NCI-H2227 (cell line): Measurements from ENCODE around the gene ANKRD12.

ENCODE experiments used
- DNase-seq: peaks from one replicate; lab custom pipeline; 2025; ENCODE audit not compliant: unreplicated experiment; lab: John Stamatoyannopoulos, UW

The ANKRD12 gene

DNA sequence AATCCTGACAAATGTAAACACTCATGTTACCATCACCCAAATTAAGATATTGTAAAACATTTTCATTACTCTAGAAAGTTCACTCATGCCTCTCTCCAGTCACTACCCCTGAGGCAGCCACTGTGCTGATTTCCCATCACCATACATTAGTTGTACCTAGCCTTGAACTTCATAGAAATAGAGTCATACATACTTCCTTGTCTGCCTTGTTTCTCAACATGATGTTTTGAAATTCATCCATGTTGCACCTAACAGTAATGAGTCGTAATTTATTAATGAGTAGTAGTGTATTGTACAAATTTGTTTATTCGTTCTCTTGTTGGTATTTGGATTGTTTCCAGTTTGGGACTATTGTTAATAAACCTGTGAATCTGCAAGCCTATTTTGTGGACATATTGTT lies 149.0 kb downstream of the ANKRD12 start:
- DNase-seq = no peak

DNA sequence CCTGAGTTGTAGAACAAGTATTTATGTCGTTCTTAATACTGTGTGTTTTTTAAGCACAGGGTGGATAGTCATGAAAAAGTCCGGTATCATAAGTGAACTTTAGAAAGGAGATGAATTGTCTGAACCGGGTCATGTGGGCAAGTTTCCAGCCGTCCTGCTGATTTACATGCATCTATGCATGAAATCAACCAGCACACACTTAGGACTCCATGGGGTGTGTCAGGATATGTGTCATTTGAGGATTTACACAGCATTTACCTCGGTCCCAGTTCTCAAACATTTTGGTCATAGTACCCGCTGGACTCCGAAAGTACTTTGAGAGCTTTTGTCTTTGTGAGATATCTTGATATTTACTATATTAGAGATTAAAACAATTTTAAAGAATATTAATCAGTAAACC lies 150.5 kb downstream of the ANKRD12 start:
- no peak for DNase-seq

DNA sequence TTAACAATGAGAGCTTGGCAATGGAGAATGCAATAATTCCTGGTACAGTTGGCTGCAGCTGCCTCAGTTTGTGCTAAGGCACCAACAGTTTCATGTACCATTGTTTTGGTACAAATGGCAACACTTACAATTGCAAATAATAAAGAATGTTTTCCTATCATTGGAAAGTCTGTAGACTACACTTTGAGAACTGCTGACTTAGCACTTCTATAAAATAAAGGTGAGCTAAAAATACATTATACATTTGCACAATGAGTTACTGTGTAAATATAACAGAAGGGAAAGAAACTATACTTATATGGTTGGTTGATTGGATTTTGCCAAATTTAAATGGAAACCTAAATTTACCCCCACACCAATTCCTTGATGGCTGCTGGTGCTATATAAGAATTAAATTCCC lies 153.1 kb downstream of the ANKRD12 start:
- DNase-seq = no peak

DNA sequence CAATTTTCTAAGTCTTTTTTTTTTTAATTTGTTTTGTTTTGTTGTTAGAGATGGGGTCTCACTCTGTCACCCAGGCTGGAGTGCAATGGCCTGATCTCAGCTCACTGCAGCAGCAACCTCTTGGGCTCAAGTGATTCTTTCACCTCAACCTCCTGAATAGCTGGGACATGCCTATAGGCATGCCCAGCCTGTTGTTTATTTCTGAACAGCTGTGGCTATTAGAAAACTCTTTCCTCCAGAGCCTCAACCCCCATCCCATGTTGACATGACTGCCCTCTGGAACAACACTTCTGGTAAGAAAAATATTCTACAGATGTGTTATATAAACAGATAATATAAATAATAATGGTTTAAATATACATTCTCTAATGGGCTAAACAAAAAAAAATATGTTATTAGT lies 153.6 kb downstream of the ANKRD12 start:
- no peak for DNase-seq

DNA sequence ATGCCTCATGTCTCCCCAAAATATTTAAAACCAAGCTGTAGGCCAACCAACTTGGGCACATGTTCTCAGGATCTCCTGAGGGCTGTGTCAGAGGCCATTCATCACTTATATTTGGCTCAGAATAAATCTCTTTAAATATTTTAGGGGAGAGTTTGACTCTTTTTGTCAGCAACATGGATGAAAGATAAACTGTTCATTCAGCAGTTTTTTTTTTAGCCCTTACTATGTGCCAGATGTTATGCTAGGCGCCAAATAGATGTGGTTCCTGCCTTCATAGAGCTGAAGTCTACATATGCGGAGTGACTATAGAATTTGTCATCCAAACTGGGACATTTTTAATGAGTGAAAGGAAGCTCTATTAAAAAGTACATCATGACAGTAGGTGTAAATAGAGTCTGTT lies 155.5 kb downstream of the ANKRD12 start:
- DNase-seq = no peak

DNA sequence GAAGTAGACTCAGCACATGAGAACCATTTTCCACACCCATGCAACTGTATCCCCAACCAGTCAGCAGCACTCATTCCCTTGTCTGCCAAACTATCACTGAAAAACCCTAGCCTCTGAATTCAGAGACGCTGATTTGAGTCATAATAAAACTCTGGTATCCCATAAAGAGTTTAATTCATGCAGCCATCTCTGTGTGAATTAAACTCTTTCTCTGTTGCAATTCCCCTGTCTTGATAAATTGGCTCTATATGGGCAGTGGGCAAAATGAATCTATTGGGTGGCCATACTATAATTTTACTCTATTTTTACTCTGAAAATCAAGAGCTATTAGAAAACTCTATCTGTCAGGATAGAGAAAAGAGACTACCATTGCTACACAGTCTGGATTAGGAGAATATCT lies 157.4 kb downstream of the ANKRD12 start:
- DNase-seq = no peak

DNA sequence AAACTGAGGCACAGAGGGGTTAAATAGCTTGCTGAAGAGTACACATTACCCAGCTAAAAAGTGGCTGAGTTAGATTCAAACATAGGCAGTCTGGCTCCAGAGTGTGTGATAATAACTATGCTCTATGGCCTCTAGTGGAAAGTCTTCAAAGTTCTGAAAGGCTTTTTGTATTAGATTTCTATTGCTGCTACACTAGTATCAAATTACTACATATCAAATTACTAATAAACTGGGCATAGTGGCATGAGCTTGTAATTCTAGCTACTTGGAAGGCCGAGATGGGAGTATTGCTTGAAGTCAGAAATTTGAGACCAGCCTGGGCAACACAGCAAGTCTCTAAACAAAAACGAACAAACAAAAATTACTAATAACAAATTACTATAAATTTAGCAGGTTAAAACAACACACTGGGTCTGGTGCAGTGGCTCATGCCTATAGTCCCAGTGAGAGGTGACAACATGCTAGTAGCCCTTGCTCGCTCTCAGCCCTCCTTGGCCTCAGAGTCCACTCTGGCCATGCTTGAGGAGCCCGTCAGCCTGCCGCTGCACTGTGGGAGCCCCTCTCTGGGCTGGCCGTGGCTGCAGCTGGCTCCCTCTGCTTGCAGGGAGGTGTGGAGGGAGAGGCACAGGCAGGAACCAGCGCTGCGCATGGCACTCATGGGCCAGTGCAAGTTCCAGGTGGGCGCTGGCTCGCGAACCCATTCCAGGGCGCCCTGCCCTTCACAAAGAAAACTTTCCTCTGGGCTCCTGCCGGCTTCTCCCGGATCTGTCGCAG lies 159.8 kb downstream of the ANKRD12 start:
- no peak for DNase-seq

DNA sequence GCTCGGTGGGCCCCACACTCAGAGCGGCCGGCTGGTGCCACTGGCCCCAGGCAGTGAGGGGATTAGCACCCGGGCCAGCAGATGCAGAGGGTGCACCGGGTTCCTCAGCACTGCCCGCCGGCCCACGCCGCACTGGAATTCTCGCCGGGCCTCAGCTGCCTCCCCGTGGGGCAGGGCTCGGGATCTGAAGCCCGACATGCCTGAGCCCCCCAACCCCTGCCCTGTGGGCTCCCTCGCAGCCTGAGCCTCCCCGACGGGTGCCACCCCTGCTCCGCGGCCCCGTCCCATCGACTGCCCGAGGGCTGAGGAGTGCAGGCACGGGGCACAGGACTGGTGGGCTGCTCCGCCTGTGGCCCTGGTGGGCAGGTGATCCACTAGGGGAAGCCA lies 160.4 kb downstream of the ANKRD12 start:
- no peak for DNase-seq

DNA sequence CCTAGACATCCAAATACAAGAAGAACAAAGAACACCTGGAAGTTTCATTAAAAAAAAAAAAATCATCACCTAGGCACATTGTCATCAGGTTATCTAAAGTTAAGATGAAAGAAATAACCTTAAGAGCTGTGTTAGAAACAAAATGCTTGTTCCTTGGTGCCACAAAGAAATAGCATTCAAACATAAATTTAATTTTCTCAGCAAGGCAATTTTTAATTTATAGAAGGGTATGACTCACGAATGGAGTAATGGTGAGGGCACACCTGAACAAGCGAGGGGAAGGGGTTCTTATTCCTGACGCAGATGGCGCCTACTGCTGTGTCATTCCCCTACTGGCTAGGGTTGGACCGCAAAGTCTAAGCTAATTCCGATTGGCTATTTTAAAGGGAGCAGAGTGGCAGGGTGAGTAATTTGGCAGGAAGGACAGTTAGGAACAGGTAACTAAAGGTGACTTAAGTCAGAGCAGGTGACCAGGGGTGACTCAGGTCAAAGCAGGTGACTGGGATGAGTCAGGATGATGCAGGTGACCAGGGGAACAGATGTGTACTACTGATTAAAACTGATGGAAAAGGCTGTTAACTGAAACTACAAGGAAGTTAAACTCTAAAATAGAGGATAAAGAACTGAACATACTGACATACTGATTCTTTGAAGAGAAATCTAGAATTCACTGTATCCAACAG lies 167.9 kb downstream of the ANKRD12 start:
- DNase-seq = no peak

DNA sequence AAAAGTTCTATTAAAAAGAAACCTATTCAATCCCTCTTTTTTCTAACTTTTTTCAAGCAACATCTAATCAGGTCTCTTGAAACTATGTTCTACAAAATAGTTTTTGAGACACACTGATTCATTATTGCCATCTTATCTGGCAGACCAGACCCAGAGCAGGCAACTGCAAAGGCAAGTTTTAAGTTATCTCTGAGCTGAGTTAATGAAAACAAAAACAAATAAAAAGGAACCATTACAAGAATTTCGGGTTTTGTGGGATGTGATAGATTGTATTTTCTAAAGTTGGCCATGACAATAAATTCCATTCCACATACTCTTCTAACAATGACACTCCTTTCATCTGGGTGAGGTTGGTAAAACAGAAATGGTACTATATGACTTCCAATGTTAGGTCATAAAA lies 182.8 kb downstream of the ANKRD12 start:
- no peak for DNase-seq

DNA sequence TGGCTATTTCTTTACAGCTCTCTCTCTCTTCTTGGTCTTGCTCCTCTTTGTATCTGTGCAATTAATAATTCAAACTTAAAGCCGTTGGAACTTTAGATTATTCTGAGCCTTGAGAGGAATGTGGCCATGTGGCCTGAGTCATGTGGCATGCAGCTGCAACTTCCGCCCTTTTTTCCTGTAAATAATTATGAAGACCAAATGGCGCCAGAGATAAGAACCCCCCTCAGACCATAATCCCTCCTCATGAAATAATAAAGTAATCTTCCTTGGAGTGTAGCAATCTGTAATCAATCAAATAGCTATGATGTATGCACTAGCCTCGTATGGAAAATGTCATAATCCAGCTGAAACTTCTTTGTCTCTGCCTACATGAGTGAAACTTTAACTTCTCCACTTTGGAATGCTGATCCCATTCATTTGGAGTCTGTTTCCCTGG lies 184.5 kb downstream of the ANKRD12 start:
- no peak for DNase-seq

DNA sequence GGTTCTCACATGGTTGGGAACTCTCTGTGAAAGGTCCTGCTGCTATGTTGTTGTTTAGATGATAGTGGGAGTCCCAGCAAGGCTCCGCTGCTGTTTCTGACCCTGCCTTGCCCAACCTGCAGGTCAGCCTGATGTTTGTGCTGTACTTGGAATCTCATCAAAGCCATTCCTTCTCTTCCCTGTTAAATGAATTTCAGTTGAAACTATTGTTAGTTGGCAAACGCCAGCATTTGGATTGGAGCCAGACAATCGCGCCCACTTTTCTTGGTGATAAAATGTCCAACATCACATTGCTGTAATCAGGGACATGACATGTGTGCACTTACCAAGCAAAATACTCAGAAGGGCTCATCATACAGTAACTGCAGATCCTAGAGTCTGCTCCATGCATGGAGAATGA lies 185.2 kb downstream of the ANKRD12 start:
- no peak for DNase-seq

DNA sequence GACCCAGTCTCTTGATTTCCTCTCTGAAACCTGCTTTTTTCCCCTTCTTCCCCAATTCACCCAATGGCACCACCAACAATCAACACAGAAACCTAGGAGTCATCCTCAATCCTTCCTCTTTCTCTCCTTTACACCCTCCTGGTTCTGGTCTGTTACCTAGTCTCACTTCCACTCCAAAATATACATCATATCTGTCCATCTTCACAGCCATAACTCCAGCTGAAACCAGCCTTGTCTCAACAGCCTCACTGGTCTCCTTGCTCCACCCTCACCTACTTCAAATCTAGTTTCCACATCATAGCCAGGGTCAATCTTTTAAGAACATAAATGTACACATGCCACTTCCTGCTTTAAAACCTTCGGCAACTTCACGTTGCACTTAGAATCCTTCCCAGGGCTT lies 186.2 kb downstream of the ANKRD12 start:
- no peak for DNase-seq

DNA sequence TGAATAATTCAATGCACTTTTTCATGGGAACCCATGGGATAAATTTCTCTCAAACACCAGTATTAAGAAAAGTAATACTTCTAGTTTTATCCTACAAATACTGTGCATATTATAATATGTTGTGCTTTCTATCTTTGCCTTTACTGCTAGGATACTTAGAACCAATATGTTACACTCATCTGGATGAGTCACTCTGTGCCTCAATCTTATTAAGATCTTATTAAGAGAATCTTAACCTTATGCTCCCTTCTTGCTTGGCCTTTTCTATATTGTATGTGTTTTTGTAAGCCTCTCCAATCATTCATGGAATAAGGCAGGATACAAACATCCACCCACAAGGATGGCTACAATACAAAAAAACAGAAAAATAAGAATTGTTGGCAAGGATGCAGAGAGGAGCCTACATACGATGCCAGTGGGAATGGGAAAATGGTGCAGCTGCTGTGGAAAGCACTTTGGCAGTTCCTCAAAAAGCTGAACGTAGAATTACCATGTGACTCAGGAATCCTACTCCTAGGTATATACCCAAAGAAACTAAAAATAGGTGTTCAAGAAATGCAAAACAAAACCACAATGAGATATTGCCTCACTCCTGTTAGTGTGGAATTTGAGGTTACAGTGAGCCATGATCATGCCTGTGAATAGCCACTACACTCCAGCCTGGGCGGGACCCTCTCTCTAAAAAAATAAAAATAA lies 187.3 kb downstream of the ANKRD12 start:
- no peak for DNase-seq

DNA sequence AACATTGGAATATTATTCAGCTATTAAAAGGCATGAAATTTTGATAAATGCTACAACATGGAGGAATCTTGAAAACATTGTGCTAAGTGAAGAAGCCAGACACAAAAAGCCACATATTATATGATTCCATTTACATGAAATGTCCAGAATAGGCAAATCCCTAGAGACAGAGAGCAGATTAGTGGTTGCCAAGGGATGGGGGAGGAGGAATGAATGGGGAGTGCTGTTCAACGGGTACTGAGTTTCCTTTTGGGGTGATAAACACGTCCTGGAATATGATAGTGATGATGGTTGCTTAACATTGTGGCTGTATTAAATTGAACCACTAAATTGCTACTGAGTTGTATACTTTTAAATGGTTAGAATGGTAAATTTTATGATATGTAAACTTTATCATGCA lies 189.1 kb downstream of the ANKRD12 start:
- no peak for DNase-seq

DNA sequence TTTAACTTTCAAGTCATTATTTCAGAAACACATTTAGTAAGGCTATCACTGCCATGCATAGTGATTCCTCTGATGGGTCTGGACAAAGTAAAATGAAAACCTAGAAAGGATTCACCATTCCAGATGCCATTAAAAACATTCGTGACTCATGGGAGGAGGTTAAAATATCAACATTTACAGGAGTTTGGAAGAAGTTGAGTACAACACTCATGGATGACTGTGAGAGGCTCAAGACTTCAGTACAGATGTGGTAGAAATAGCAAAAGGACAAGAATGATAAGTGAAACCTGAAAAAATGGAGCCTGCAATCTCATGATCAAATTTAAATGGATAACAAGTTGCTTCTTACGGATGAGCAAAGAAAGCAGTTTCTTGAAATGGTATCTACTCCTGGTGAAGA lies 192.2 kb downstream of the ANKRD12 start:
- DNase-seq = no peak

DNA sequence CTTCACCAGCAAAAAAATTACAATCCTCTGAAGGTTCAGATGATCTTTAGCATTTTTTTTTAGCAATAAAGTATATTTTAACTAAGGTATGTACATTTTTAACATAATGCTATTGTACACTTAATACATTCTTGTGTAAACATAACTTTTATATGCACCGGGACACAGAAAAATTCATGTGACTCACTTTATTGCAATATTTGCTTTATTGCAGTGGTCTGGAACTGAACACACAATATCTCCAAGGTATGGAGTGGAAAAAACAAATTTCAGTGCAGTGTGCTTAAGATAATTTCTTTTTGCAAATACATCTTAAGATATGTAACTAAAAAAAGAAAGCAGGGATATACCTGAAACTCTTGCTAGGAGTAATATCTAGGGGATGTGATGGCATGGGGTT lies 192.9 kb downstream of the ANKRD12 start:
- DNase-seq = no peak

DNA sequence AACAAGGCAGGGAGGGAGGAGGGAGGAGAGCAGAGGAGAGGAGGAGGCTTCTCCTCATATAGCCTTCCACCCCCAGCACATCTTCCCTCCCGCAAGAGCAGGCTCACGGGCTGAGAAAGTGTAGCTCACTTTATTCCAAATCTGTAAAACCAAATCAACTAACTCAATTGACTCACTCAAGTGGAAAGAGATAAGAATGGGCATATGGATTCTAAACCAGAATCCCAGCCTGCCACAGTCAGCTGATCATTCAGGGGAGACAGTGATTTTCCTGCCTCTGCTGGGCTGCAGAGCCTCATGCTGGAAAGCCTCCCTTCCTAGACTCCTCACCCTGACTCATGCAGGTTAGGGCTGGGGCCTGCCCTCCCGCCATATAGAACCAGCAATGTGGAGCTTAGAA lies 193.8 kb downstream of the ANKRD12 start:
- no peak for DNase-seq

DNA sequence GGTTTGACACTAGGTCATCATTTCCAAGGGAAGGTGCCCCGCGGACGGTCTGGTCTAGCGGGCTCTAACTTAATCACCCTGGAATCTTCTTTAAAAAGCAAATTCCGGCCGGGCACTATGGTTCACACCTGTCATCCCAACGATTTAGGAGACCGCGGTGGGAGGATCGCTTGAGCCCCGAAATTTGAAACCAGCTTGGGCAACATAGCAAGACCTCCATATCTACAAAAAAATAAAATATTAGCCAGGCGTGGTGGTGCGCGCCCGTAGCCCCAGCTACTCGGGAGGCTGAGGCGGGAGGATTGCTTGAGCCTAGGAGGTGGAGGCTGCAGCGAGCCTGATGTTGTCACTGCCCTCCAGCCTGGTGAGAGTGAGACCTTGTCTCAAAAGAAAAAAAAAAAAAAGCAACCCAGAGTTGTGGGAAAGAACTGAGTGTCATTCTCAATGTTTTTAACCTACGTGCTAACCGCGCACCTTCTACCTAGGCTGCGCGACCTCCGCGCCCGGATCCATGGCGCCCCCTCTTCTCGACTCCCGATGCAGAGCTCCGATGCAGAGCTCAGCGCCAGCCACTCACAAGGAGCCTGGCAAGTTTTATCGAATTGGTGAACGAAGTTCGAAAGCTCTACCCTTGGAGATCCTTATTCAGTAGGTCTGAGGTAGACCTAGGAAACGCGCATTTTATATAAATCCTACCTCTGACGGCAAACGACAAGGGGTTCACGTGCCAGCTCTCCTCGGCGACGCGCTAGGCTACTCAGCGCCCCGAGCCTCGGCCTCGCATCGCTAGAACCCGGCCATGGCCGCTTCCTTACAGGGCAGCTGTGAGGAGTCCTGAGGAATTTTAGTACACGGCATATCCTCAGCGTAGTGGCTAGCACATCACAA lies 197.1 kb downstream of the ANKRD12 start:
- DNase-seq = peak; percentile 89

DNA sequence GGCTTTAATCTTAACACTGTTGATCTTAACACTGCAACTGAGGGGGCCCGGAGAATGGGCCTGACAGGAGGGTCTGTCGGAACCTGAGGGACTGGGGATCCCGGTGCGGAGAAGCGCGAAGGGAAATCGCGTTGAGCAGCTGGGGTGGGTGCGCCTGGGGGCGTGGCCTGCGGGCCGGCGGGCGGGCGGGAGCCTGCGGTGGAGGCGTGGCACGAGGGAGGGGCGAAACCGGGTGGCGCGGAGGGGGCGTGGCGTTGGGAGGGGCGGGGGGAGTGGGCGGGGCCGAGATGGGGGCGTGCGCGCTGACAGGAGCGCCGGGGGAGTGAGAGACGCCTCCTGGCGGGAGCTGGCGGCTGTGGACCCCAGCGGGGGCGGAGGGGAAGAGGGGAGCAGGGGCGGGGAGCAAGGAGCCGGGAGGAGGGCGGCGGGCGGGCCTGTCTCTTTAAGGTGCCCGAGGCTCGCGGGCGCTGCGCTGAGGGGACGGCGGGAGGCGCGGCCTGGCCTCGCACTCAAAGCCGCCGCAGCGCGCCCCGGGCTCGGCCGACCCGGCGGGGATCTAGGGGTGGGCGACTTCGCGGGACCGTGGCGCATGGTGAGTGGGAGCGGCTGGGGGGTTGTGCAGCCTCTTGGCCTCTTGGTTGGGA lies 197.9 kb downstream of the ANKRD12 start, which contains the start of gene TWSG1:
TWSG1 (plus strand) TSS at position 445 of the 644 bp plus-strand sequence. CDS start 2,457 bp downstream, outside the sequence.
- DNase-seq = peak; percentile 96
